ENCODE results near the gene PALM. TPM values are rescaled to one million over a fixed set of nuclear protein-coding genes. Genes with fewer than 3 reads are reported as not detected.

The PALM gene
- total and polyA plus RNA-seq, 9 of the 15 experiments (the other 6 are each of a cell fraction or from before 2014, with no cell fraction given): 0.04 to 6.6 (median 1.7) TPM

GRCh38 chr19:796692-797527 is 88.2 kb downstream of the PALM start, which contains the start of gene PTBP1 (continued):
- TF ChIP-seq HINFP (tag; conservative IDR thresholded peaks at IDR 0.05; ENCODE audit: low read depth) (no peak), MCM2 (IDR thresholded peaks at IDR 0.05; ENCODE audit: low read depth) (no peak), TBL1XR1 (IDR thresholded peaks at IDR 0.05; ENCODE audit: low read length in 2 of 2) (peak; percentile 34 to 38; a peak in 3 of 4 replicates), ZBTB9 (CRISPR knock-in tag; IDR thresholded peaks at IDR 0.05) (peak; percentile 91), KDM2B (CRISPR knock-in tag; IDR thresholded peaks at IDR 0.05) (no peak), CTCFL (IDR thresholded peaks at IDR 0.05; ENCODE audit: borderline replicate concordance, insufficient read depth, low read depth, low read length, poor library complexity, severe bottlenecking) (no peak), STAT5B (CRISPR knock-in tag; IDR thresholded peaks at IDR 0.05) (no peak), ZNF133 (CRISPR knock-in tag; IDR thresholded peaks at IDR 0.05) (no peak), SMAD1 (IDR thresholded peaks at IDR 0.05; ENCODE audit: low read depth, low read length, partially characterized antibody) (peak; percentile 48), ZNF175 (CRISPR knock-in tag; IDR thresholded peaks at IDR 0.05; ENCODE audit: low read depth) (peak; percentile 95), ZNF764 (CRISPR knock-in tag; IDR thresholded peaks at IDR 0.05; ENCODE audit: low read depth) (no peak), RBFOX2 (IDR thresholded peaks at IDR 0.05; ENCODE audit: low read depth, low read length) (peak; percentile 87), NR0B1 (IDR thresholded peaks at IDR 0.05; ENCODE audit: partially characterized antibody) (no peak), ARNT (IDR thresholded peaks at IDR 0.05) (0 out of 4 replicates have a peak, but pooled peaks of 1 of the 2 experiments have one; percentile 31), LARP7 (IDR thresholded peaks at IDR 0.05) (no peak), HNRNPK (IDR thresholded peaks at IDR 0.05; ENCODE audit: low read depth, low read length, poor library complexity, severe bottlenecking) (no peak), RFX5 (IDR thresholded peaks at IDR 0.05; ENCODE audit: low read depth, low read length) (no peak; the same call in 1 of the 2 replicates)

All from K562 (cell line).